ENCODE measurements around the gene CDH13. TPM values are rescaled to one million over a fixed set of nuclear protein-coding genes. Genes with fewer than 3 reads are reported as not detected.

The CDH13 gene
- total and polyA plus RNA-seq, 8 donors, result 0.12 to 21.4 (median 1.7) TPM; not detected in 1

- 71 to 82% (median 76%) methylated on average over 5 of the region's 5 CpGs for whole genome bisulfite sequencing, 5 donors
- intact Hi-C loops (cut with DNase I; ENCODE audit: low total_unique reads), result no loop called here
- Histone ChIP-seq H3K4me1 (no peaks in the 10 kb centered on the region), H3K9me3 (no peaks in the 10 kb centered on the region), H3K27me3 (peaks cover 0 to 9% (median 0%) of the 10 kb centered on the region in 3 donors), H3K4me3 (no peak overlapping the region), H3K27ac (no peak overlapping the region), H3K36me3 (no peaks in the 10 kb centered on the region)
- no peak for DNase-seq
- TF ChIP-seq POLR2A (IDR thresholded peaks at IDR 0.05), result no peak
- no peak for TF ChIP-seq CTCF (IDR thresholded peaks at IDR 0.05)
- TF ChIP-seq EP300 (IDR thresholded peaks at IDR 0.05), result no peak
- TF ChIP-seq POLR2AphosphoS5 (IDR thresholded peaks at IDR 0.05), result no peak
Measured at GRCh38 chr16:83070416-83071209, 443.8 kb downstream of the CDH13 start.

GRCh38 chr16:83075956-83076355 is 449.2 kb downstream of the CDH13 start:
- Histone ChIP-seq H3K27ac (no peak overlapping the region), H3K36me3 (no peaks in the 10 kb centered on the region), H3K27me3 (peaks cover 0 to 9% (median 0%) of the 10 kb centered on the region in 3 donors), H3K9me3 (no peaks in the 10 kb centered on the region), H3K4me1 (no peaks in the 10 kb centered on the region), H3K4me3 (no peak overlapping the region)
- no peak for DNase-seq
- no peak for TF ChIP-seq POLR2AphosphoS5 (IDR thresholded peaks at IDR 0.05)
- TF ChIP-seq POLR2A (IDR thresholded peaks at IDR 0.05), result no peak
- TF ChIP-seq CTCF (IDR thresholded peaks at IDR 0.05), result no peak
- no peak for TF ChIP-seq EP300 (IDR thresholded peaks at IDR 0.05)
- intact Hi-C loops (cut with DNase I; ENCODE audit: low total_unique reads), result no loop called here
- 55 to 68% (median 62%) methylated on average over 2 of the region's 2 CpGs for WGBS, 5 donors

GRCh38 chr16:83083361-83083760 is 456.6 kb downstream of the CDH13 start:
- no peak for TF ChIP-seq CTCF (IDR thresholded peaks at IDR 0.05)
- 80 to 91% (median 83%) methylated on average over 3 of the region's 3 CpGs for WGBS, 5 donors

GRCh38 chr16:83085660-83086059 is 458.9 kb downstream of the CDH13 start:
- Histone ChIP-seq H3K4me1 (no peaks in the 10 kb centered on the region), H3K27ac (no peak overlapping the region), H3K36me3 (no peaks in the 10 kb centered on the region), H3K9me3 (peaks cover 0 to 8% (median 2%) of the 10 kb centered on the region in 4 donors), H3K27me3 (peaks cover 0 to 7% (median 0%) of the 10 kb centered on the region in 3 donors), H3K4me3 (no peak overlapping the region)
- no peak for DNase-seq
- 46 to 61% (median 52%) methylated on average over 3 of the region's 3 CpGs for WGBS, 5 donors
- no peak for TF ChIP-seq EP300 (IDR thresholded peaks at IDR 0.05)
- TF ChIP-seq CTCF (IDR thresholded peaks at IDR 0.05), result no peak
- TF ChIP-seq POLR2AphosphoS5 (IDR thresholded peaks at IDR 0.05), result no peak
- TF ChIP-seq POLR2A (IDR thresholded peaks at IDR 0.05), result no peak
- intact Hi-C loops (cut with DNase I; ENCODE audit: low total_unique reads), result no loop called here

More at GRCh38 chr16:83083361-83083760, 456.6 kb downstream of the CDH13 start:
- intact Hi-C loops (cut with DNase I; ENCODE audit: low total_unique reads), result no loop called here
- H3K9me3 ChIP-seq, result peaks cover 0 to 8% (median 2%) of the 10 kb centered on the region in 4 donors
- H3K36me3 ChIP-seq, result no peaks in the 10 kb centered on the region
- no peak overlapping the region for H3K4me3 ChIP-seq
- no peaks in the 10 kb centered on the region for H3K27me3 ChIP-seq
- H3K4me1 ChIP-seq, result no peaks in the 10 kb centered on the region
- DNase-seq, result no peak
- no peak overlapping the region for H3K27ac ChIP-seq
